RPMI8226 (cell line): Measurements from ENCODE around the gene CD3E.

Experiments
- DNase-seq: peaks from one replicate; pipeline ENCODE4 v3.0.0-alpha.2; 2015

CD3E gene

DNA sequence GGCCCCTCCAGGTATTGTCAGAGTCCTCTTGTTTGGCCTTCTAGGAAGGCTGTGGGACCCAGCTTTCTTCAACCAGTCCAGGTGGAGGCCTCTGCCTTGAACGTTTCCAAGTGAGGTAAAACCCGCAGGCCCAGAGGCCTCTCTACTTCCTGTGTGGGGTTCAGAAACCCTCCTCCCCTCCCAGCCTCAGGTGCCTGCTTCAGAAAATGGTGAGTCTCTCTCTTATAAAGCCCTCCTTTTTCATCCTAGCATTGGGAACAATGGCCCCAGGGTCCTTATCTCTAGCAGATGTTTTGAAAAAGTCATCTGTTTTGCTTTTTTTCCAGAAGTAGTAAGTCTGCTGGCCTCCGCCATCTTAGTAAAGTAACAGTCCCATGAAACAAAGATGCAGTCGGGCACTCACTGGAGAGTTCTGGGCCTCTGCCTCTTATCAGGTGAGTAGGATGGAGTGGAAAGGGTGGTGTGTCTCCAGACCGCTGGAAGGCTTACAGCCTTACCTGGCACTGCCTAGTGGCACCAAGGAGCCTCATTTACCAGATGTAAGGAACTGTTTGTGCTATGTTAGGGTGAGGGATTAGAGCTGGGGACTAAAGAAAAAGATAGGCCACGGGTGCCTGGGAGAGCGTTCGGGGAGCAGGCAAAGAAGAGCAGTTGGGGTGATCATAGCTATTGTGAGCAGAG is at the start of gene CD3E:
CD3E (plus strand) TSS at position 163 of the 681 bp plus-strand sequence; CDS start at position 386, 223 bp downstream.
- no peak for DNase-seq

DNA sequence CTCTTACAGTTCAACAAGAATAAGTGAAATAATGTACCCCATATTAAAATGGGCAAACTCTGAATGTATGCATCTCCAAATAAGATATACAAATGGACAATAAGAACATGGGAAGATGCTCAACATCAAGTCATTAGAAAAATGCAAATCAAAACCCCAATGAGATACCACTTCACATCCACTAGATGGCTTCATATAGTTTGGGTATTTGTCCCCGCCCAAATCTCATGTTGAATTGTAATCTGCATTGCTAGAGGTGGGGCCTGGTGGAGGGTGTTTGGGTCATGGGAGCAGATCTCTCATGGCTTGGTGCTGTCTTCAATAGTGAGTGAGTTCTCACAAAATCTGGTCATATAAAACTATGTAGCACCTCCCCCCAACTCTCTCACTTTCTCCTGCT is 46.1 kb upstream of the CD3E start:
- DNase-seq = peak; percentile 13

DNA sequence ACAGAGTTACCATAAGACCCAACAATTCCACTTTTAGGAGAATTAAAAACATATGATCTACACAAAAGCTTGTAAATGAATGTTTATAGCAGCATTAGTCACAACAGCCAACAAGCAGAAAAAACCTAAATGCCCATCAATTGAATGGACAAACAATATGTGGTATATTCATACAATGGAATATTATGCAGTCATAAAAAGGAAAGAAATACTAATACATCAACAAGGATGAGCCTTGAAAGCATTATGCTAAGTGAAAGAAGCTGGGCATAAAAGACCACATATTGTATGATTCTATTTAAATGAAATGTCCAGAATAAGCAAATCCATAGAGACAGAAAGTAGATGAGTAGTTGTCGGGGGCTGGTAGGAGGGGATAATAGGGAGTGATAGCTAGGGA is 45.4 kb upstream of the CD3E start:
- DNase-seq = no peak

GRCh38 chr11:118260353-118260752 is 44.2 kb upstream of the CD3E start:
- no peak for DNase-seq

DNA sequence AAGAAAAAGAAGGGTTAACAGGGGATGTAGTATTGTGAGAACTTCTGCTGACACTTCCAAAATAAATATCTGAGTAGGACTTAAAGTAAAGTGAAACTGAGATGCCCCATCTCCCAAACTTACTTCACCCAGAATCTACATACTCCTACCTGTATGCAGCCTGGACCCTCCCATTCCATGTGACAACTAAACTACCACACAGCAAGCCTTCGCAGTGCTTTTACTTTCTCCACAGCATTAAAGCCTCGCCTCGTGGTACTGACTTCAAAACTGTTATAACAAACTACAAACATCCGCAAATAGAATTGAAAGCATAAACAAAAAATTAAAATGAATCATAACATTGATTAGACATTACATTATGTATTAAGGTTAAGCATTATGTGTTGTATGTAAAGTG is 41.4 kb upstream of the CD3E start:
- peak; percentile 16 for DNase-seq

- peak; percentile 73 for DNase-seq
Measured at GRCh38 chr11:118263695-118264568, 40.6 kb upstream of the CD3E start, which contains the start of gene MPZL2. MPZL2 (minus strand) TSS chr11:118264297; CDS start chr11:118264153, 144 bp downstream.

GRCh38 chr11:118264569-118265465 is 39.7 kb upstream of the CD3E start:
- DNase-seq = no peak

GRCh38 chr11:118265954-118266353 is 38.6 kb upstream of the CD3E start:
- DNase-seq = no peak

GRCh38 chr11:118267486-118267885 is 37.0 kb upstream of the CD3E start:
- no peak for DNase-seq

DNA sequence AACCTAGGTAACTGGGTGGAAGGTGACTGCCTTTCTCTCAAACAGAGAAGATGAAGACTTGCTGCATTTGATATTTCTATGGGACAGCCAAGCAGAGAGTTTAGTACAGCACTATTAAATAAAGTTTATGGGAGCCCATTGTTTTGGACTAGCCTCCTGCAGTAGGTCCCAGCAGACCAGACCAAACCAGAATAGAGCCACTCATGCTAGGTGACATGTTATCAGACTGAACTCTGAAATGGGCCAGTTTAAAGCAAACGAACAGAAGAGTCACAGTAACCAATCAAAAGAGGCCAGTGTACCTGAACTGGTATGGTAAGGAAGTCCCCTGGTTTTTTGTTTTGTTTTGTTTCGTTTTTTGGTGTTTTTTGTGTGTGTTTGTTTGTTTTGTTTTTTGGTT is 32.5 kb upstream of the CD3E start:
- no peak for DNase-seq

DNA sequence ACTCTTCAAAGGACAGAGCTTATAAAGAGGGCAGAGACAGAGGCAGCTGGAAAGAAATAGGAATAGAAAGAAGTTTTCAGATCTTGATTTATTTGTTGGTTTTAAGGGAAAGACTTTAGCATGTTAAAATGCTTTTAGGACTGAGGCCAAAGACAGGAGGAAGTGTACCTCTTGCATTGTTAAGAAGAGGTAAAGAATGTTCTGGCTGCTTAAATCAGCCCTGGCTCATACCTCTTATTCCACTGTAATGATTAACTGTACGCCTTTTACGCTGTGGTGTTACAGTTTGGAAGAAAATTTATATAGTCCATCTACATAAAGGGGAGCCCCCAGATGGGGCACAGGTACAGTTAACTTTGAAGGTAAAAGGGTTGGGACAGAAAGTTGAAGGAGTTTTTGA is 30.3 kb upstream of the CD3E start:
- no peak for DNase-seq

DNA sequence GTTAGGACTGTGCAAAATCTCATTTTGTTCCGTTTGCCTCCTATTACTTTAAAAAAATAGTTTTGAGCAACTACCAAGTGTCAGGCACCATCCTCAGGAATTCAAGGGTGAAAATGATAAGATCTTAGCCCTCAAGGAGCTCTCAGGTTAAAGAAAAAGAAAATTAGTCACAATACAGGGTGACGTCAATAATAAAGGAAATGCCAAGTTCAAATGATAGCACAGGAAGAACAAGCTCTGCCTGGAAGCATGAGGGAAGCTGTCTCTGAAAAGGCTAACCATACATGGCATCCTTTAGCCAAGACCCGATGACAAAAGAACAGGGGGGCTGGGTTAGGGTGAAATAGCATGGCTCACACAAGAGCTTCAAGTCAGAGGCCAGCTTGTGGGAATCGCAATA is 29.4 kb upstream of the CD3E start:
- no peak for DNase-seq

DNA sequence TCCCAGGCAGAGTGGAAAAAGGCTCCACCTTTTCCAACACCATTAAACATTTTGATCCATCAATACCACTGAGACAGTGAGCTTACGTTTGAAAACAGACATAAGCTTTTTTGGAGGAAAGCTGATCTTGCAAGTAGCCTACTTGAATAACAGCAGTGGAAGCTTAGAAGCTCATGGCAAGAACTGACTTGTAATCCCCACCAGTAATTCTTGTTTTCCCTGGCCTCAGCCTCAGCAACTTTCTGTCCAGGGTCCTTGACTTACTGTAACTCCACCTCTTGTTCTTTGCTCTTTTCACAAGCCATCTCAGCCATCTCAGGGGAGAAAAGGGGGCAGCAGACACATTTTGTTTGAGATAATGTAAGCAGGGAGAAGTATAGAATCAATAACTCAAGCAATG is 28.1 kb upstream of the CD3E start:
- DNase-seq = no peak

DNA sequence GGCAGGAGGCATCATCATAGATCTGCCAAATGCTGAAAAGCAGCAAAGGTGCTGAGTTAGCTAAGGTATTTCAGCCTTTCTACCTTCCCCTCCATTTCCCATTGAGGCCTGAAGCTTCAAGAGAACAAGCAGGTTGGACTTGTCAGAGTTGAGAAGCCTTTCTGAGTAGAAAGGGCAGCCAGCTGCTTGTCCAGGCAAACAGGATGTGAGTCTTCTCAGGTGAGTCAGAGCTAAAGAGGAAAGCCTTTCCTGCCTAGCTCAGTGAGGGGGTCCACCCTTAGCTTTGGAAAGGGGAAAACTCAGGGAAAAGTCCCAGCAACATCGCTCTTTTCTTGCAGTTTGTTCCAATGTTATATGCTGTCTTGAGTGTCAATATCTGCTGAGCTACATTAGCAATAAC is 27.2 kb upstream of the CD3E start:
- no peak for DNase-seq

DNA sequence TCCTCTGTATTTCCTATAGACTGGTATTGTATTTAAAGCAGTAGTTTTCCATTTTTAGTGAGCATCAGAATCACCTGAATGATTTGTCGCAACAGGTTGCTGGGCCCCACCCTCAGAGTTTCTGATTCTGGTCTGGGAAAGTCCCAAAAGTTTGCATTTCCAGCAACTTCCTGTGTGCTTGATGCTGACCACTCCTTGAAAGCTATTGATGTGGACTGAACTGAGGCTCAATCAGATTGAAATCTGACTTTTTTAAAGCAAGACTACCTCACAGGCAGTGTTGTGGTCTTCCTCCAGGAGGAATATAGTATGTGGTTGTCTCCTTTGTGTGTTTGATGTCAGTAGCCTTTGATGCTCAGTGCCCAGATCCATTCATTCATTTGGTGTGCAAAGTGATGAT is 23.2 kb upstream of the CD3E start:
- DNase-seq = no peak

GRCh38 chr11:118282606-118283005 is 21.9 kb upstream of the CD3E start:
- DNase-seq = no peak

GRCh38 chr11:118283037-118283636 is 21.4 kb upstream of the CD3E start:
- no peak for DNase-seq

GRCh38 chr11:118283756-118284350 is 20.7 kb upstream of the CD3E start:
- DNase-seq = no peak

- no peak for DNase-seq
Measured at GRCh38 chr11:118286545-118286944, 18.0 kb upstream of the CD3E start.

DNA sequence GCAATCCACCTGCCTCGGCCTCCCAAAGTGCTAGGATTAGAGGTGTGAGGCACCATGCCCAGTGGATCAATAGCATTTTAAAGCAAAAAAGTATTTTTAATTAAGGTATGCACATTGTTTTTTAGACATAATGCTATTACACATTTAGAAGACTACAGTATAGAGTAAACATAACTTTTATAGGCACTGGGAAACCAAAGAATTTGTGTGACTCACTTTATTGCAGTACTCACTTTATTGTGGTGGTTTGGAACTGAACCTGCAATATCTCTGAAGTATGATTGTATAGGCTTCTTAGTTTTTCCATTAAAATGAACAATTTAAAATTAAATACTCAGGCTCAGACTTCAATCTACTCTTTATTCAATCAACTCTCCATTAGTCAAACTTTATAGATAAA is 17.5 kb upstream of the CD3E start:
- no peak for DNase-seq

- no peak for DNase-seq
Measured at GRCh38 chr11:118289401-118289800, 15.1 kb upstream of the CD3E start.

- DNase-seq = peak; percentile 55
Measured at GRCh38 chr11:118290923-118291322, 13.6 kb upstream of the CD3E start.
